HG03066 (cell line): ENCODE results near the gene CAMK1D.
"Not testable (repeated sequence)": the region's sequence is repeated elsewhere in the genome, so short reads cannot be mapped to it uniquely, and the experiment has no call there.

Source experiments
- ATAC-seq: cut with Tn5 transposase; IDR thresholded peaks from one replicate; pipeline ENCODE4 v1.9.1; 2021; ENCODE audit warnings: low read depth; ENCODE audit not compliant: unreplicated experiment

The CAMK1D gene

GRCh38 chr10:12487366-12487765, 138.0 kb downstream of the CAMK1D start:
- no peak for ATAC-seq

- ATAC-seq = no peak
Measured at GRCh38 chr10:12488626-12489025, 139.3 kb downstream of the CAMK1D start.

GRCh38 chr10:12489357-12489756, 140.0 kb downstream of the CAMK1D start:
- no peak for ATAC-seq

- ATAC-seq = no peak
Measured at GRCh38 chr10:12489806-12490205, 140.5 kb downstream of the CAMK1D start.

- no peak for ATAC-seq
Measured at GRCh38 chr10:12490963-12491362, 141.6 kb downstream of the CAMK1D start.

- ATAC-seq = no peak
Measured at GRCh38 chr10:12491491-12491890, 142.1 kb downstream of the CAMK1D start.

GRCh38 chr10:12492016-12492415, 142.7 kb downstream of the CAMK1D start:
- ATAC-seq = no peak

GRCh38 chr10:12497046-12497445, 147.7 kb downstream of the CAMK1D start:
- ATAC-seq = not testable (repeated sequence)

GRCh38 chr10:12499076-12499986, 150.0 kb downstream of the CAMK1D start:
- no peak for ATAC-seq

- no peak for ATAC-seq
Measured at GRCh38 chr10:12500381-12501303, 151.3 kb downstream of the CAMK1D start.

- no peak for ATAC-seq
Measured at GRCh38 chr10:12501324-12501723, 152.0 kb downstream of the CAMK1D start.

GRCh38 chr10:12501841-12502525, 152.6 kb downstream of the CAMK1D start:
- no peak for ATAC-seq

GRCh38 chr10:12502526-12503274, 153.4 kb downstream of the CAMK1D start:
- ATAC-seq = no peak

GRCh38 chr10:12503311-12503710, 154.0 kb downstream of the CAMK1D start:
- ATAC-seq = no peak

GRCh38 chr10:12504176-12504575, 154.8 kb downstream of the CAMK1D start:
- no peak for ATAC-seq

GRCh38 chr10:12504628-12505027, 155.3 kb downstream of the CAMK1D start:
- ATAC-seq = no peak

- no peak for ATAC-seq
Measured at GRCh38 chr10:12505683-12506082, 156.3 kb downstream of the CAMK1D start.

- ATAC-seq = no peak
Measured at GRCh38 chr10:12507165-12507850, 158.0 kb downstream of the CAMK1D start.

GRCh38 chr10:12508165-12508564, 158.8 kb downstream of the CAMK1D start:
- ATAC-seq = no peak
